ENCODE results near the gene USP17L13. TPM values are rescaled to one million over a fixed set of nuclear protein-coding genes. Genes with fewer than 3 reads are reported as not detected.
"Not testable (repeated sequence)": the region's sequence is repeated elsewhere in the genome, so short reads cannot be mapped to it uniquely, and the experiment has no call there.

Gene USP17L13
- not detected for total RNA-seq

- DNase-seq: not testable (repeated sequence)
Observed at GRCh38 chr4:9224596-9224995, at the start of gene USP17L13. TSS of gene USP17L13 (plus strand) at chr4:9224896. CDS start at chr4:9224896, 0 bp downstream.

- DNase-seq: not testable (repeated sequence)
Observed at GRCh38 chr4:9210357-9210756, 14.3 kb upstream of the USP17L13 start, which contains the start of gene USP17L10. TSS of gene USP17L10 (plus strand) at chr4:9210657. CDS start at chr4:9210657, 0 bp downstream.

GRCh38 chr4:9214701-9215100 lies 10.0 kb upstream of the USP17L13 start:
- DNase-seq: not testable (repeated sequence)

- not testable (repeated sequence) for DNase-seq
Observed at GRCh38 chr4:9215105-9215504, 9.6 kb upstream of the USP17L13 start, which contains the start of gene USP17L11. TSS of gene USP17L11 (plus strand) at chr4:9215405. CDS start at chr4:9215405, 0 bp downstream.

GRCh38 chr4:9219852-9220251 lies 4.8 kb upstream of the USP17L13 start, which contains the start of gene USP17L12:
TSS of gene USP17L12 (plus strand) at chr4:9220152. CDS start at chr4:9220152, 0 bp downstream.
- DNase-seq: not testable (repeated sequence)

- DNase-seq: not testable (repeated sequence)
Observed at GRCh38 chr4:9230249-9230648, 5.6 kb downstream of the USP17L13 start.

GRCh38 chr4:9234085-9234484 lies 9.4 kb downstream of the USP17L13 start, which contains the start of gene USP17L15:
TSS of gene USP17L15 (plus strand) at chr4:9234385. CDS start at chr4:9234385, 0 bp downstream.
- not testable (repeated sequence) for DNase-seq

- peak; percentile 0 for DNase-seq
Observed at GRCh38 chr4:9238461-9238860, 13.8 kb downstream of the USP17L13 start.

- DNase-seq: not testable (repeated sequence)
Observed at GRCh38 chr4:9243579-9243978, 18.9 kb downstream of the USP17L13 start, which contains the start of gene USP17L17. TSS of gene USP17L17 (plus strand) at chr4:9243879. CDS start at chr4:9243879, 0 bp downstream.

- peak; percentile 0 for DNase-seq
Observed at GRCh38 chr4:9247953-9248680, 23.4 kb downstream of the USP17L13 start, which contains the start of gene USP17L18. TSS of gene USP17L18 (plus strand) at chr4:9248630. CDS start at chr4:9248630, 0 bp downstream.

- DNase-seq: not testable (repeated sequence)
Observed at GRCh38 chr4:9253078-9253477, 28.4 kb downstream of the USP17L13 start, which contains the start of gene USP17L19. TSS of gene USP17L19 (plus strand) at chr4:9253378. CDS start at chr4:9253378, 0 bp downstream.

- DNase-seq: not testable (repeated sequence)
Observed at GRCh38 chr4:9257824-9258223, 33.1 kb downstream of the USP17L13 start, which contains the start of gene USP17L20. TSS of gene USP17L20 (plus strand) at chr4:9258124. CDS start at chr4:9258124, 0 bp downstream.

- not testable (repeated sequence) for DNase-seq
Observed at GRCh38 chr4:9262572-9262971, 37.9 kb downstream of the USP17L13 start, which contains the start of gene USP17L21. TSS of gene USP17L21 (plus strand) at chr4:9262872. CDS start at chr4:9262872, 0 bp downstream.

- not testable (repeated sequence) for DNase-seq
Observed at GRCh38 chr4:9267319-9267718, 42.6 kb downstream of the USP17L13 start, which contains the start of gene USP17L22. TSS of gene USP17L22 (plus strand) at chr4:9267619. CDS start at chr4:9267619, 0 bp downstream.

GRCh38 chr4:9271719-9272118 lies 47.0 kb downstream of the USP17L13 start:
- DNase-seq: not testable (repeated sequence)

Other genes with a start within 250 kb of the USP17L13 start
- not detected for gene FAM90A26, start 54.5 kb upstream of the USP17L13 start, total RNA-seq
- gene USP17L10, start 14.2 kb upstream of the USP17L13 start, total RNA-seq: not detected
- gene USP17L11, start 9.5 kb upstream of the USP17L13 start, total RNA-seq: not detected
- gene USP17L12, start 4.7 kb upstream of the USP17L13 start, total RNA-seq: not detected
- not detected for gene USP17L15, start 9.5 kb downstream of the USP17L13 start, total RNA-seq
- gene USP17L17, start 19.0 kb downstream of the USP17L13 start, total RNA-seq: not detected
- gene USP17L18, start 23.7 kb downstream of the USP17L13 start, total RNA-seq: not detected
- gene USP17L19, start 28.5 kb downstream of the USP17L13 start, total RNA-seq: not detected
- gene USP17L20, start 33.2 kb downstream of the USP17L13 start, total RNA-seq: not detected
- gene USP17L21, start 38.0 kb downstream of the USP17L13 start, total RNA-seq: not detected
- not detected for gene USP17L22, start 42.7 kb downstream of the USP17L13 start, total RNA-seq
- not detected for gene USP17L24, start 100.3 kb downstream of the USP17L13 start, total RNA-seq
- not detected for gene USP17L25, start 105.0 kb downstream of the USP17L13 start, total RNA-seq
- not detected for gene USP17L26, start 109.8 kb downstream of the USP17L13 start, total RNA-seq
- gene USP17L5, start 114.5 kb downstream of the USP17L13 start, total RNA-seq: not detected
- not detected for gene USP17L27, start 119.3 kb downstream of the USP17L13 start, total RNA-seq
- not detected for gene USP17L28, start 124.0 kb downstream of the USP17L13 start, total RNA-seq
- gene USP17L29, start 128.7 kb downstream of the USP17L13 start, total RNA-seq: not detected
- gene USP17L30, start 138.2 kb downstream of the USP17L13 start, total RNA-seq: not detected
- gene DEFB131A, start 219.5 kb downstream of the USP17L13 start, total RNA-seq: not detected

All from tongue (tissue), 2 donors.